Duodenal mucosa (tissue), 2 donors: ENCODE data around the gene AKAP6.

Source experiments
- H3K27ac ChIP-seq: one replicate; pipeline ENCODE4 v1.7.0; 2013; ENCODE audit warnings: low read depth, low read length
- H3K27me3 ChIP-seq, 2 donors: one replicate each; pipeline ENCODE4 v1.7.0; 2013; ENCODE audit warnings: low read length in 2 of 2, control low read depth in 1 of 2; ENCODE audit not compliant: insufficient read depth in 2 of 2, control insufficient read depth in 1 of 2
- H3K36me3 ChIP-seq, 2 donors: one replicate each; pipeline ENCODE4 v1.7.0; 2013; ENCODE audit warnings: low read length in 2 of 2, control low read depth in 1 of 2; ENCODE audit not compliant: insufficient read depth in 2 of 2, control insufficient read depth in 1 of 2
- H3K4me1 ChIP-seq, 2 donors: one replicate each; pipeline ENCODE4 v1.7.0; 2013; ENCODE audit warnings: low read length in 2 of 2, control low read depth in 1 of 2; ENCODE audit not compliant: insufficient read depth in 2 of 2, control insufficient read depth in 1 of 2
- H3K4me3 ChIP-seq, 2 donors: one replicate each; pipeline ENCODE4 v1.7.0; 2013; ENCODE audit warnings: low read length in 2 of 2, low read depth in 1 of 2
- H3K9ac ChIP-seq, 2 donors: one replicate each; pipeline ENCODE4 v1.7.0; 2013; ENCODE audit warnings: low read length in 2 of 2, low read depth in 1 of 2
- H3K9me3 ChIP-seq, 2 donors: one replicate each; pipeline ENCODE4 v1.7.0; 2013; ENCODE audit warnings: low read length in 2 of 2, control low read depth in 1 of 2; ENCODE audit not compliant: control insufficient read depth in 1 of 2

The AKAP6 gene

GRCh38 chr14:32587461-32587860, 258.4 kb downstream of the AKAP6 start:
- no peak overlapping the region for H3K4me3 ChIP-seq
- H3K9me3 ChIP-seq = no peaks in the 10 kb centered on the region
- no peak overlapping the region for H3K27ac ChIP-seq
- H3K27me3 ChIP-seq = no peaks in the 10 kb centered on the region
- no peaks in the 10 kb centered on the region for H3K36me3 ChIP-seq
- no peak overlapping the region for H3K9ac ChIP-seq
- no peaks in the 10 kb centered on the region for H3K4me1 ChIP-seq

GRCh38 chr14:32588448-32589320, 259.6 kb downstream of the AKAP6 start:
- H3K9me3 ChIP-seq = no peaks in the 10 kb centered on the region
- H3K4me1 ChIP-seq = no peaks in the 10 kb centered on the region
- no peak overlapping the region for H3K27ac ChIP-seq
- H3K9ac ChIP-seq = no peak overlapping the region
- no peaks in the 10 kb centered on the region for H3K27me3 ChIP-seq
- H3K36me3 ChIP-seq = no peaks in the 10 kb centered on the region
- H3K4me3 ChIP-seq = no peak overlapping the region

DNA sequence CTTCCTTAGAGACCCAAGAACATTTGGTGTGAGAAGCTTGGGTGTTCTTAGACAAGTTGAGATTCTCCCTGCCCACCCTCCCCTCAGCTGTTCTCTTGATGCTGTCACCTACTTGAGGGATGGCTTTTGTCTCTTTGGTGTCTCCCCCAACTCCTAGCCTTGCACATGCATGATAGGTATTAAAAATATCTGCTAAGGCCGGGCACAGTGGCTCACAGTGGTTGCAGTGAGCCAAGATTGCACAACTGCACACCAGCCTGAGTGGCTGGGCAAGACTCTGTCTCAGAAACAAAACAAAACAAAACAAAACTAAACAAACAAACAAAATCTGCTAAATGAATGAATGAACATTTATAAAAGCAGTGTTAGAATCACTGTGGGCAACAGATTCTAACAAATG, 261.1 kb downstream of the AKAP6 start:
- no peak overlapping the region for H3K4me3 ChIP-seq
- H3K27me3 ChIP-seq = no peaks in the 10 kb centered on the region
- H3K4me1 ChIP-seq = peaks cover 0 to 2% of the 10 kb centered on the region in 2 donors
- no peak overlapping the region for H3K27ac ChIP-seq
- H3K9me3 ChIP-seq = no peaks in the 10 kb centered on the region
- H3K36me3 ChIP-seq = no peaks in the 10 kb centered on the region
- no peak overlapping the region for H3K9ac ChIP-seq

GRCh38 chr14:32593290-32593942, 264.3 kb downstream of the AKAP6 start:
- H3K4me1 ChIP-seq = peaks cover 0 to 2% of the 10 kb centered on the region in 2 donors

DNA sequence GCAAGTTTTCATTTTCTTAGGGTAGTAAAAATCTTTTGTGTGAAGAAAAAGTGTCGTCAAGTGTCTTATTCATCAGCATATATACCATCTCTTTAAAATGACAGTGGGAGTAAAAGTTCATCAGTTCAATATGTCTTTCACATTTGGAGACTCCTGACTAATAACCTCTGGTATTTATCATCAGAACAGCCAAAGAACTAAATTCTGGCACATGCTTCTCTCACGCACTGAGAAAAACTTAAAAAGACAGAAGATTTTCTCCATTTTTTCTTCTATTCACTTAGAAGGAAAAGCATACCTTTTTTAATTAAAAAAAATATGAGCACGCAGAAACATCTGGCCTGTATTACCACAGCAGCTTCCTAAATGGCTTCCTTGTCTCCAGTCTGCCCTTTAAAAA, 265.7 kb downstream of the AKAP6 start:
- no peaks in the 10 kb centered on the region for H3K36me3 ChIP-seq
- H3K9ac ChIP-seq = no peak overlapping the region
- H3K9me3 ChIP-seq = no peaks in the 10 kb centered on the region
- H3K27me3 ChIP-seq = no peaks in the 10 kb centered on the region
- no peak overlapping the region for H3K4me3 ChIP-seq
- no peak overlapping the region for H3K27ac ChIP-seq
- peaks cover 0 to 2% of the 10 kb centered on the region in 2 donors for H3K4me1 ChIP-seq

More at GRCh38 chr14:32593290-32593942, 264.3 kb downstream of the AKAP6 start:
- H3K36me3 ChIP-seq = no peaks in the 10 kb centered on the region
- H3K27ac ChIP-seq = no peak overlapping the region
- no peak overlapping the region for H3K9ac ChIP-seq
- no peaks in the 10 kb centered on the region for H3K27me3 ChIP-seq
- H3K9me3 ChIP-seq = no peaks in the 10 kb centered on the region
- H3K4me3 ChIP-seq = no peak overlapping the region

GRCh38 chr14:32595497-32595896, 266.4 kb downstream of the AKAP6 start:
- no peaks in the 10 kb centered on the region for H3K36me3 ChIP-seq
- peaks cover 0 to 2% of the 10 kb centered on the region in 2 donors for H3K4me1 ChIP-seq
- H3K27ac ChIP-seq = no peak overlapping the region

GRCh38 chr14:32596390-32596789, 267.3 kb downstream of the AKAP6 start:
- H3K4me3 ChIP-seq = no peak overlapping the region
- no peaks in the 10 kb centered on the region for H3K9me3 ChIP-seq
- H3K27me3 ChIP-seq = no peaks in the 10 kb centered on the region
- H3K36me3 ChIP-seq = no peaks in the 10 kb centered on the region
- no peak overlapping the region for H3K27ac ChIP-seq
- peaks cover 0 to 2% of the 10 kb centered on the region in 2 donors for H3K4me1 ChIP-seq
- H3K9ac ChIP-seq = no peak overlapping the region

More at GRCh38 chr14:32595497-32595896, 266.4 kb downstream of the AKAP6 start:
- no peaks in the 10 kb centered on the region for H3K9me3 ChIP-seq
- no peak overlapping the region for H3K4me3 ChIP-seq
- no peak overlapping the region for H3K9ac ChIP-seq
- no peaks in the 10 kb centered on the region for H3K27me3 ChIP-seq

DNA sequence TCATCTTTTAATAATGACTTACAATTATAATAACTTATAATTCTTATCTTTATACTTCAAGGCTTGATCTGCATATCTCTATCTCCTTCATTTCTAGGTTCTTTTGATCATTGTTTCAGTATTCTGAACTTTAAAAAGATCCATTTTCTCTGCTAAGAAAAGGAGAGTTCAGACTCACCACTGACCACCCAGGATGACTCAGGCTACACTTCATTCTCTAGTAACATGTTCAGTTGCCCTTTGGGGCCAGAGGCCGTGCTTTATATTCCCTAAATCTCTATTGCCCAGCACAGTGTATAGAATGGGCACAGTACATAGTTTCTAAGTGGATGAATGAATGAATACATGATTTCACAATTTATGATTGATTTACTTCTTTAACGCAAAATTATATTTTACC, 268.7 kb downstream of the AKAP6 start:
- no peak overlapping the region for H3K9ac ChIP-seq
- H3K4me3 ChIP-seq = no peak overlapping the region
- no peak overlapping the region for H3K27ac ChIP-seq
- no peaks in the 10 kb centered on the region for H3K27me3 ChIP-seq
- H3K4me1 ChIP-seq = peaks cover 0 to 2% of the 10 kb centered on the region in 2 donors
- no peaks in the 10 kb centered on the region for H3K36me3 ChIP-seq
- no peaks in the 10 kb centered on the region for H3K9me3 ChIP-seq

GRCh38 chr14:32601069-32601468, 272.0 kb downstream of the AKAP6 start:
- H3K9me3 ChIP-seq = no peaks in the 10 kb centered on the region
- no peak overlapping the region for H3K27ac ChIP-seq
- H3K36me3 ChIP-seq = no peaks in the 10 kb centered on the region
- no peaks in the 10 kb centered on the region for H3K27me3 ChIP-seq
- no peak overlapping the region for H3K4me3 ChIP-seq
- no peaks in the 10 kb centered on the region for H3K4me1 ChIP-seq
- H3K9ac ChIP-seq = no peak overlapping the region

GRCh38 chr14:32601906-32602305, 272.8 kb downstream of the AKAP6 start:
- Histone ChIP-seq H3K4me3 (no peak overlapping the region), H3K27ac (no peak overlapping the region), H3K27me3 (no peaks in the 10 kb centered on the region), H3K9me3 (no peaks in the 10 kb centered on the region), H3K9ac (no peak overlapping the region), H3K36me3 (no peaks in the 10 kb centered on the region), H3K4me1 (no peaks in the 10 kb centered on the region)
